HS-27A (cell line): ENCODE data around the gene TRIM28.

Experiments used
- DNase-seq: peaks from one replicate; pipeline ENCODE4 v3.0.0-alpha.2; 2012; ENCODE audit warnings: low read depth, missing footprints

The TRIM28 gene

GRCh38 chr19:58549664-58550361, 5.9 kb downstream of the TRIM28 start:
- DNase-seq, result no peak

GRCh38 chr19:58550362-58551122, 6.7 kb downstream of the TRIM28 start:
- DNase-seq, result no peak

DNA sequence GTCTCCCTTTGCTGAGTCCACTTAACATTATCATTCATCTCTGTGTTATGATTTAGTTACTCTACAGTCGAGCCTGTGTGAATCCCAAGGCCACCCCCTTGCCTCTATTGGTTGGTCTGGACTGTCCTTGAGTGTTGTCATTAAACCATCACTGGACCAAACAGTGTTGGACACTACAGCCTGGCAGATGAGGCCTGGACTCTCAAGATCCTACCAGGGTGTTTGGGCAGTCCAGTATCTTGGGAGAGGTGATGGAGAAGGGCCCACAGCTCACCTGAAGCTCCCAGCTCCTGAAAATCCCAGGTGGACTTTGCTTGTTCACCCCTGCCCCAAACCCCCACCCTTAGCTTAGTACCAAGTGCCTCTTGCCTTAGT, 7.2 kb downstream of the TRIM28 start:
- DNase-seq, result no peak

DNA sequence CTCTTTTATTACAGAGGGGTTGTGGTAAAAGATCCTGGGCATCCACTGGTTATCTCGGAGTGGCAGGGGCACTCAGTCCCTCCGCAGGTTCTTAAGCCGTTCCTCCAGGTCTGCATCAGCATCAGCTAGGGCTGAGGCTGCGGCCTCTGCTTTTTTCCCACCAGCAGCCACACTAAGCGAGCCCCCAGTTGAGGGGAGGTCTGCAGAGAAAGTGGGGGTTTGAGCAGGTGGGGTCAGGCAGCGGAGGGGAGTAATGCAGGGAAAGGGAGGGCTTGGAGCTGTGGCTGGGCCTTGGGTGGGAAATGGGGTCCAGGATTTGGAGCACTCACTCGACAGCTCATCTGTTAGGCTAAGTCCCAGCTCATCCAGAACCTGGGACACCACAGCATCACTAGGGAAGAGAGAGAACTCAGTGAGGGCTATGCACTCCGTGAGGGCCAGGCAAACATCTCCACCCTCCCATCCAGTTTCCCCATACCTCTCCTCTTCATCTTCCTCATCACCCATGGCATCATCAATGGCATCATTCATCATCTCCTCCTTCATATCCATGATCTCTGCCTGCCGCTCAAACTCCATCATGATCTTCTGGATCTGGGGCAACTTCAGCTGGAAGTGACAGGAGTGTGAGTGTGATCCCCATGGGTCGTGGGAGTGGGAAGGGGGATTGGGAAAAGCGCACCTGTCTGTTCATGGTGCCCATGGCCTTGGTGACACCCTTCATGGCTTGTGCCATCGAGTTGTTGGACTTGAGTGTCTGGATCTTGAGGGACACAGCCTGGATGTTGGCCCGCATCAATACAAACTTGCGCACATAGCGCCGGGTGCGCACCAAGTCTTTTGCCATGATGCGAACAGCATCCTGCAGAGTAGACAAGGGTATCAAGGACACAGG, 8.0 kb downstream of the TRIM28 start:
- DNase-seq, result no peak

DNA sequence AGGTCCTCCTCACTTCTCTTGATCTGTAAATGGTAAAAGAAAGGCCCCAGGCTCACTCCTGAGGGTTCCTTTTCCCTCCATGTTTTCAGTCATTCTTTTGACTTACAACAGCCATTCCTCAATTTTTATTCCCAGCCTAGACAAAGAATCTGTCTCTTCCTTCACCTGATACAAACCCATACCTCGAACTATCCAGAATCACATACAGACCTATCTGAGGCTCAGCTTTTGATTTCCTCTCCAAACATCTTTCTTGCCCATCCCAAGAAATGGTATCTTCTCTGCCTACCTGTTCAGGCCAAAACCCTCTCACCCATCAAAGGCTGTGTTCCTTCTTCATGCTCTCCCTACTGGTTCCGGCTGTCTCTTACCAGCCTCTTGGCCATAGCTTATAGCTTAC, 8.8 kb downstream of the TRIM28 start:
- no peak for DNase-seq

GRCh38 chr19:58553799-58554493, 10.1 kb downstream of the TRIM28 start:
- no peak for DNase-seq

- peak; percentile 92 for DNase-seq
These were observed 10.9 kb downstream of the TRIM28 start, which contains the start of gene CHMP2A for GRCh38 chr19:58554494-58555368. CHMP2A (minus strand) TSS chr19:58555105; CDS start chr19:58554212, 893 bp downstream.

DNA sequence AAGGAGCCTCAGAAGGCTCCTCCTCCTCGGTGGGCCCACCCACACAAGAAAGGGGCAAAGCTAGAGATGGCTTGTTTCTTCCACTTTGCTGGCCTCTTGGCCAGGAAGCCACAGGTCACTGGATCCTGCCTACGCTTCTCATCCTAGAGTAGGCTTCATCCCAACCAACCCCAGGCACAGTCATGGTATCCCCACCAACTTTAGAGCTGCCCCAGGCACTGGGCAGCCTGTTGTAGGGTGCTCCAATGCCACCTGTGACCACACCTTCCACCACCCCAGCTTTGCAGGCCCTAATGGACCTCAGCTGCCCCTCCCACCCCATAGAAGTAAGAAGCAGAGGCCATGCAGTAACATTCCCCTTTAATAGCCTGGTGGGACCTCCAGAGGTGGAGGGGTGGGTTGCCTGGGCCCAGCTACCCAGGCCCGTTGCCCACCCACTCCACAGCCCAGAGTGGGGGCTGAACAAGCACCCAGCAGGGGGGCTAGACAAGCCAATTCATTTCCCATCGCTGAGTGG, 11.6 kb downstream of the TRIM28 start:
- DNase-seq, result no peak

GRCh38 chr19:58555920-58556621, 12.2 kb downstream of the TRIM28 start:
- DNase-seq, result no peak

GRCh38 chr19:58556622-58557220, 12.9 kb downstream of the TRIM28 start:
- DNase-seq, result no peak

DNA sequence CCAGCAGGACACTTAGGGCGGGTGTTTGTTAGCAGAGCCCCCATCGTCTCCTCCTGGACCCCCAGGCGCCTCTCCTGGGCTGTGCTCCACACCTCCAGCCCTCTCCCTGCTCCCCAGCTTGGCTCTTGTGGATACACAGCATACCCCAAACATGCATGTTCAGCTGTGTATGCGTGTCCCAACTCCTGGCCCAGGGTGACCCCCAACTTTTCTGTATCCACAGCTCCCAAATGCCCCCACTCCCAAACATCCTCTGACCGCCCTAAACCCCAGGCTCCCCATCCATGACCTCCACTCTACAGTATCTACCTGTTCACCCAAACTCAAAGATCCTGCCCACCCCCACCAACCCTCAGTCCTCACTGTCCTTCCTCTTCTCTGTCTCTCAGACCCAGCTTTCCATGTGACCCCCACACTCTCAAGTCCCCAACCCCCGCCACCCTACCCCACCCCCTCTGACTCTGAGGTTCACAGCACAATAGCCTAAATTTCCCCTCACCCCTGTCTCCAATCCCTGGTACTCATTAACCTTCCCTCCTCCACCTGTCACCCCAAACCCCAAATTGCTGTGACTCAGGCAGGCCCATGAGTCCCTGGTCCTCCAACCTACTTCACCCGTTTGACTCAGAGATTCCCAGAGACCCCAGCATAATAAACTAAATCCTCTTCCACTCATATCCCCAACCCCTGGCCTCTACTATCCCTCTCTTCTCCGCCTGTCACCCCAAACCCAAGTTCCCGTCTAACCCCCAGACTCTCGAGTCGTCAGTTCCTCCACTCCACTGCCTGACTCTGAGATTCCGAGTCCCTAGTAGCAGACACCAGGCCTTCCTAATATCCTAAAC, 13.6 kb downstream of the TRIM28 start:
- no peak for DNase-seq

DNA sequence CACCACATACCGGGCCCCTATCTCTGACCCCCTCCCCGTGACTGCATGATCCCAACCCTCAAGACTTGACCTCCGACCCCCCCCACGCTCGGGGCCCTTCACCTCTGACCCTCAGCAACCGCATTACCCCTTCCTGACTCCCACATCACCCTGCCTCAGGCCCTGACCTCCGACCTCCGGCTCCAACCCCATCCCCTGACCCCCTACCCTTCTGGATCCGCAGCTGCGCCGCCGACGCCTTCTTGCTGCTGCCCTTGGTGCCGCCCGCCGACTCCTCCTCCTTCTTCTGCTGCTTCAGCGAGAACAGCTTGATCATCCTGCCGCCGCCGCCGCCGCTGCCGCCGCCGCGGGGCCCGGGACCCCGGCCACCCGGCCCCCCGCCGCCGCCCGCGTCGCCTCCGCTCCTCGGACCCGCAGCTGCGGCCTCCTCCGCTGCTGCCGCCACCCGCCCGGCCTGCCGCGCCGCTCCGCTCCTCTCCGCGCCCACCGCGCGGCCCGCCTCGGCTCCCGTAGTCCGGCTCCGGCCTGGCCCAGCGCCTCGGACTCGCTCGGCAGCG, 14.3 kb downstream of the TRIM28 start, which contains the start of gene UBE2M:
Gene UBE2M, minus strand, starts transcription at position 546 of the 557 bp plus-strand sequence. Its CDS starts 230 bp downstream, at position 316.
- DNase-seq, result no peak

DNA sequence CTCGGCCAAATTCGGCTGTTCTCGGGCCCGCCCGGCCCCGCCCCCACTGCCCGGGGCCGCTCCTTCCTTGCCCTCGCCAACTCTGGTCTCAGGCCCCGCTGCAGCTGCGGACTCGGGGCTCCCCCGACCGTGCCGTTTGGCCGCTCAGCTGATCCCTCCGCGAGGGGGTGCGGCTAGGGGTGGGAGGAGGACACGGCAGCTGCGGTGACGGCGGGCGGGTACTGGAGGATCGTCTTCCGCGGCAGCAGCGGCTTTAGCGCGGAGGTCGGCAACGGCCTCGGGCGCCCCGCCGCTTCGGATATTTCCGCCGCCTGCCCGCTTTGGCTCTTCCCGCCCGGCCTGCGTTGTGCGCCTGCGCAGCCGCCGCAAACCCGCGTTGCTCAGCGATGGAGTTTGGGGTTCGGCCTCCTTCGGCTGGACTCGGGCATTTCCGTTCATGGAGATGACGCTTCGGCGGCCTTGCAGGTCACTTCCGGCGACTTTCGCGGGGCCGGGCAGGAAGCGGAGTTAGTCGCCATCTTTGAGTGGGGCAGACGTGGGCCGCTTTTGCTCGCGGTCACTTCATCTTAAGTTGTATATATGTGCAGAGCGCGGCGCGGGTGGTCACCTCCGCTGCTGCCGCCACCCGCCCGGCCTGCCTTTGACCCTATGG, 14.9 kb downstream of the TRIM28 start:
- DNase-seq, result peak; percentile 97

- DNase-seq, result peak; percentile 87
These were observed 15.6 kb downstream of the TRIM28 start for GRCh38 chr19:58559275-58560006.

- DNase-seq, result no peak
These were observed 16.4 kb downstream of the TRIM28 start for GRCh38 chr19:58560007-58560887.

DNA sequence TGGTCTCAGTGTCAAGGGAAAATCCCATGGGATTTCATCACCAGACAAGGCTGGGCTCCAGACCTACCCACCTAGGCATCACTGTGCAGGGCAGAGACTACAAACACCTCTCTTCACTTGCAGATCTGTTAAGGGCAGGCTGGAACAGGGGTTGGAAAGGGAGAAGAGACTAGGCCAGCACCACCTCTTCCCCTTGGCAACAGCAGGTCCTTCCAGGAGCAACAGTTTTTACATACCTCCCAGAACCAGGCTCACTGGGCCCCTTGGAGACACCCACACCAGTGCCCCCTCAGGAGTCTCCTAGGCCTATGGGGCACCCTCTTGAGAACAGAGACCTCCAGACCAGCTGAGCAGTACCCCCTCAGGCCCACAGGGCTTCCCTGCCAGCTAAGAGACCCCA, 17.1 kb downstream of the TRIM28 start:
- no peak for DNase-seq
